ENCODE results near the gene ESYT2. TPM values are rescaled to one million over a fixed set of nuclear protein-coding genes. Genes with fewer than 3 reads are reported as not detected.

ESYT2 gene
- total RNA-seq, 1 experiment from 2014 or later: 98.3 TPM

GRCh38 chr7:158740013-158740656, 89.2 kb downstream of the ESYT2 start:
- peak; percentile 27 for DNase-seq (ENCODE audit: low read depth)
- in situ Hi-C loops (cut with HindIII; ENCODE audit: low pct_unique_long_range_greater_than_20kb, low sequenced_read_pairs): no loop called here

- no peak for DNase-seq (ENCODE audit: low read depth)
- in situ Hi-C loops (cut with HindIII; ENCODE audit: low pct_unique_long_range_greater_than_20kb, low sequenced_read_pairs): no loop called here
Measured at GRCh38 chr7:158738841-158739240, 90.5 kb downstream of the ESYT2 start.

- in situ Hi-C loops (cut with HindIII; ENCODE audit: low pct_unique_long_range_greater_than_20kb, low sequenced_read_pairs): no loop called here
Measured at GRCh38 chr7:158737064-158737695, 92.1 kb downstream of the ESYT2 start.

GRCh38 chr7:158735935-158736334, 93.4 kb downstream of the ESYT2 start:
- in situ Hi-C loops (cut with HindIII; ENCODE audit: low pct_unique_long_range_greater_than_20kb, low sequenced_read_pairs): no loop called here
- DNase-seq (ENCODE audit: low read depth): no peak

More at GRCh38 chr7:158737064-158737695, 92.1 kb downstream of the ESYT2 start:
- no peak for DNase-seq (ENCODE audit: low read depth)

GRCh38 chr7:158734861-158735260, 94.4 kb downstream of the ESYT2 start:
- no peak for DNase-seq (ENCODE audit: low read depth)
- in situ Hi-C loops (cut with HindIII; ENCODE audit: low pct_unique_long_range_greater_than_20kb, low sequenced_read_pairs): no loop called here

- DNase-seq (ENCODE audit: low read depth): no peak
- in situ Hi-C loops (cut with HindIII; ENCODE audit: low pct_unique_long_range_greater_than_20kb, low sequenced_read_pairs): no loop called here
Measured at GRCh38 chr7:158733775-158734494, 95.4 kb downstream of the ESYT2 start.

- in situ Hi-C loops (cut with HindIII; ENCODE audit: low pct_unique_long_range_greater_than_20kb, low sequenced_read_pairs): no loop called here
- DNase-seq (ENCODE audit: low read depth): no peak
Measured at GRCh38 chr7:158733220-158733519, 96.1 kb downstream of the ESYT2 start.

- no peak for DNase-seq (ENCODE audit: low read depth)
- in situ Hi-C loops (cut with HindIII; ENCODE audit: low pct_unique_long_range_greater_than_20kb, low sequenced_read_pairs): no loop called here
Measured at GRCh38 chr7:158732494-158733219, 96.7 kb downstream of the ESYT2 start.

GRCh38 chr7:158731761-158732160, 97.5 kb downstream of the ESYT2 start:
- in situ Hi-C loops (cut with HindIII; ENCODE audit: low pct_unique_long_range_greater_than_20kb, low sequenced_read_pairs): no loop called here
- DNase-seq (ENCODE audit: low read depth): no peak

- in situ Hi-C loops (cut with HindIII; ENCODE audit: low pct_unique_long_range_greater_than_20kb, low sequenced_read_pairs): no loop called here
- no peak for DNase-seq (ENCODE audit: low read depth)
Measured at GRCh38 chr7:158730383-158731346, 98.6 kb downstream of the ESYT2 start.

- in situ Hi-C loops (cut with HindIII; ENCODE audit: low pct_unique_long_range_greater_than_20kb, low sequenced_read_pairs): no loop called here
- DNase-seq (ENCODE audit: low read depth): no peak
Measured at GRCh38 chr7:158729646-158730382, 99.5 kb downstream of the ESYT2 start.

GRCh38 chr7:158728911-158729645, 100.2 kb downstream of the ESYT2 start:
- no peak for DNase-seq (ENCODE audit: low read depth)
- in situ Hi-C loops (cut with HindIII; ENCODE audit: low pct_unique_long_range_greater_than_20kb, low sequenced_read_pairs): no loop called here

GRCh38 chr7:158727690-158728089, 101.6 kb downstream of the ESYT2 start:
- in situ Hi-C loops (cut with HindIII; ENCODE audit: low pct_unique_long_range_greater_than_20kb, low sequenced_read_pairs): no loop called here
- DNase-seq (ENCODE audit: low read depth): no peak

GRCh38 chr7:158726277-158726807, 103.0 kb downstream of the ESYT2 start:
- in situ Hi-C loops (cut with HindIII; ENCODE audit: low pct_unique_long_range_greater_than_20kb, low sequenced_read_pairs): no loop called here
- DNase-seq (ENCODE audit: low read depth): no peak

- no peak for DNase-seq (ENCODE audit: low read depth)
- in situ Hi-C loops (cut with HindIII; ENCODE audit: low pct_unique_long_range_greater_than_20kb, low sequenced_read_pairs): no loop called here
Measured at GRCh38 chr7:158725506-158725800, 103.9 kb downstream of the ESYT2 start.

- in situ Hi-C loops (cut with HindIII; ENCODE audit: low pct_unique_long_range_greater_than_20kb, low sequenced_read_pairs): no loop called here
- no peak for DNase-seq (ENCODE audit: low read depth)
Measured at GRCh38 chr7:158724658-158725505, 104.4 kb downstream of the ESYT2 start.

Data from Caki2 (cell line).